GM19239 (cell line): Measurements from ENCODE around the gene EP300.
"Not testable (repeated sequence)": the region's sequence is repeated elsewhere in the genome, so short reads cannot be mapped to it uniquely, and the experiment has no call there.

Source experiments
- DNase-seq: peaks from one replicate; pipeline ENCODE4 v3.0.0; 2011; ENCODE audit warnings: low spot score; ENCODE audit not compliant: insufficient read length
- FAIRE-seq: peaks from 2 replicates; lab custom pipeline; 2011; peaks lifted over from hg19 to GRCh38; lab: Jason Lieb, UNC

Gene EP300

GRCh38 chr22:41140365-41140957 lies 48.1 kb downstream of the EP300 start:
- FAIRE-seq (no peak), DNase-seq (no peak)

- DNase-seq, FAIRE-seq: not testable (repeated sequence)
Measured at GRCh38 chr22:41145921-41146320, 53.5 kb downstream of the EP300 start.

- no peak for FAIRE-seq
- no peak for DNase-seq
Measured at GRCh38 chr22:41146573-41146972, 54.2 kb downstream of the EP300 start.

- FAIRE-seq (no peak), DNase-seq (no peak)
Measured at GRCh38 chr22:41147722-41148121, 55.3 kb downstream of the EP300 start.

- no peak for DNase-seq
- no peak for FAIRE-seq
Measured at GRCh38 chr22:41152902-41153301, 60.5 kb downstream of the EP300 start.

- DNase-seq (no peak), FAIRE-seq (no peak)
Measured at GRCh38 chr22:41157083-41157482, 64.7 kb downstream of the EP300 start.

- FAIRE-seq (no peak), DNase-seq (no peak)
Measured at GRCh38 chr22:41169157-41169556, 76.8 kb downstream of the EP300 start.

- no peak for FAIRE-seq
- DNase-seq: no peak
Measured at GRCh38 chr22:41171996-41172395, 79.6 kb downstream of the EP300 start.

- DNase-seq: no peak
Measured at GRCh38 chr22:41175546-41175945, 83.2 kb downstream of the EP300 start.

GRCh38 chr22:41177040-41177621 lies 84.7 kb downstream of the EP300 start:
- FAIRE-seq: no peak

More at GRCh38 chr22:41175546-41175945, 83.2 kb downstream of the EP300 start:
- no peak for FAIRE-seq

GRCh38 chr22:41177622-41178424 lies 85.4 kb downstream of the EP300 start:
- no peak for FAIRE-seq
- DNase-seq: no peak

More at GRCh38 chr22:41177040-41177621, 84.7 kb downstream of the EP300 start:
- DNase-seq: no peak

- no peak for DNase-seq
- no peak for FAIRE-seq
Measured at GRCh38 chr22:41178425-41178975, 86.1 kb downstream of the EP300 start.

GRCh38 chr22:41180362-41180761 lies 88.0 kb downstream of the EP300 start:
- not testable (repeated sequence) for FAIRE-seq

GRCh38 chr22:41180926-41181325 lies 88.5 kb downstream of the EP300 start:
- FAIRE-seq (no peak), DNase-seq (no peak)

More at GRCh38 chr22:41180362-41180761, 88.0 kb downstream of the EP300 start:
- not testable (repeated sequence) for DNase-seq

- no peak for DNase-seq
- no peak for FAIRE-seq
Measured at GRCh38 chr22:41181349-41182241, 89.2 kb downstream of the EP300 start.

- DNase-seq: no peak
- no peak for FAIRE-seq
Measured at GRCh38 chr22:41184679-41185078, 92.3 kb downstream of the EP300 start.

GRCh38 chr22:41191467-41191866 lies 99.1 kb downstream of the EP300 start:
- DNase-seq (no peak), FAIRE-seq (no peak)

GRCh38 chr22:41193829-41194228 lies 101.4 kb downstream of the EP300 start:
- FAIRE-seq (no peak), DNase-seq (no peak)

GRCh38 chr22:41197038-41197972 lies 104.9 kb downstream of the EP300 start:
- FAIRE-seq (no peak), DNase-seq (peak; percentile 81)
